Testis (tissue), 2 donors: ENCODE results near the gene DUS1L.

ENCODE experiments used
- CTCF ChIP-seq, 3 experiments: fragments of 450-650 bp in 2 of 3; fragments of 200-600 bp in 1 of 3; sonication (generic) in 1 of 3; IDR thresholded peaks; one replicate each; pipeline ENCODE4 v1.5.1; 2016 to 2019; ENCODE audit warnings: antibody characterized with exemption in 3 of 3, mild to moderate bottlenecking in 2 of 3, moderate library complexity in 1 of 3
- POLR2A ChIP-seq: fragments of 450-650 bp; IDR thresholded peaks from one replicate; pipeline ENCODE4 v1.6.1; 2017; ENCODE audit warnings: antibody characterized with exemption, mild to moderate bottlenecking, moderate library complexity

- no peak for TF ChIP-seq POLR2A
- no peak for TF ChIP-seq CTCF (IDR thresholded peaks at IDR 0.05)
These were observed 42.0 kb downstream of the DUS1L start for GRCh38 chr17:82023447-82024241.
